RPMI7951 (cell line): ENCODE data around the gene TLE3. TPM values are rescaled to one million over a fixed set of nuclear protein-coding genes. Genes with fewer than 3 reads are reported as not detected.

Experiments used
- DNase-seq: peaks from one replicate; pipeline ENCODE4 v3.0.0-alpha.2; 2012; ENCODE audit warnings: low read depth
- total RNA-seq: library from RNA; depleted of rRNA; stranded (reverse); fragments of >200 nt; shearing (Covaris generic); gene quantifications from 2 replicates; pipeline ENCODE4 v1.2.3, GENCODE V29; 2014

Gene TLE3
- total RNA-seq, 1 experiment from 2014 or later, result 20.4 TPM

- no peak for DNase-seq
Measured at GRCh38 chr15:70063261-70063925, 34.3 kb downstream of the TLE3 start.

- peak; percentile 97 for DNase-seq
Measured at GRCh38 chr15:70062321-70062956, 35.3 kb downstream of the TLE3 start.

GRCh38 chr15:70061696-70062270, 35.9 kb downstream of the TLE3 start:
- DNase-seq, result no peak

- no peak for DNase-seq
Measured at GRCh38 chr15:70060993-70061305, 36.8 kb downstream of the TLE3 start.

GRCh38 chr15:70060214-70060992, 37.3 kb downstream of the TLE3 start:
- no peak for DNase-seq

GRCh38 chr15:70059476-70060213, 38.1 kb downstream of the TLE3 start:
- DNase-seq, result no peak

GRCh38 chr15:70058642-70059360, 38.9 kb downstream of the TLE3 start:
- no peak for DNase-seq

- no peak for DNase-seq
Measured at GRCh38 chr15:70057931-70058641, 39.6 kb downstream of the TLE3 start.

- DNase-seq, result no peak
Measured at GRCh38 chr15:70056091-70056680, 41.5 kb downstream of the TLE3 start.

GRCh38 chr15:70055601-70056051, 42.1 kb downstream of the TLE3 start:
- no peak for DNase-seq

GRCh38 chr15:70054884-70055387, 42.8 kb downstream of the TLE3 start:
- DNase-seq, result no peak

GRCh38 chr15:70054366-70054765, 43.4 kb downstream of the TLE3 start:
- no peak for DNase-seq

GRCh38 chr15:70053716-70054229, 43.9 kb downstream of the TLE3 start:
- no peak for DNase-seq

- no peak for DNase-seq
Measured at GRCh38 chr15:70053001-70053715, 44.6 kb downstream of the TLE3 start.

GRCh38 chr15:70051948-70052633, 45.6 kb downstream of the TLE3 start:
- DNase-seq, result no peak

GRCh38 chr15:70050970-70051369, 46.7 kb downstream of the TLE3 start:
- DNase-seq, result no peak

GRCh38 chr15:70050441-70050840, 47.3 kb downstream of the TLE3 start:
- no peak for DNase-seq

- no peak for DNase-seq
Measured at GRCh38 chr15:70049701-70050301, 47.9 kb downstream of the TLE3 start.
